H1 (cell line): ENCODE measurements around the gene UBASH3B.

Experiments used
- CTCF ChIP-seq, 3 experiments: IDR thresholded peaks; 1 replicate in 2 of 3; 2 replicates in 1 of 3; pipeline versions ENCODE4 v1.5.1 to v1.6.1; 2011; ENCODE audit warnings: low read length in 3 of 3, mild to moderate bottlenecking in 3 of 3, inconsistent platforms in 2 of 3, low read depth in 1 of 3, moderate library complexity in 1 of 3; ENCODE audit not compliant: insufficient read depth in 1 of 3; ENCODE audit errors: control extremely low read depth in 1 of 3
- SIN3A ChIP-seq, 2 experiments: IDR thresholded peaks in 1 of 2; conservative IDR thresholded peaks in 1 of 2; 2 replicates each; pipeline ENCODE4 v1.6.1; 2011 to 2012; ENCODE audit warnings: low read length in 2 of 2, improper control_type of control experiment in 1 of 2, low read depth in 1 of 2, mild to moderate bottlenecking in 1 of 2
- SP1 ChIP-seq: IDR thresholded peaks from 2 replicates; pipeline ENCODE4 v1.6.1; 2011; ENCODE audit warnings: low read depth, low read length

GRCh38 chr11:122726028-122726427 lies 70.5 kb downstream of the UBASH3B start:
- TF ChIP-seq SP1, result no peak
- no peak for TF ChIP-seq CTCF (IDR thresholded peaks at IDR 0.05; ENCODE audit: control extremely low read depth in 1 of 3, insufficient read depth in 1 of 3, low read depth in 1 of 3, low read length in 3 of 3)
- no peak for TF ChIP-seq SIN3A (conservative IDR thresholded peaks at IDR 0.05 in 1 of 2, IDR thresholded peaks at IDR 0.05 in 1 of 2; ENCODE audit: low read depth in 1 of 2, low read length in 2 of 2)
